PC-3 (cell line): ENCODE data around the gene GRIP2.

Experiments
- EZH2 ChIP-seq: fragments of 300-600 bp; sonication (generic); IDR thresholded peaks from one replicate; pipeline ENCODE4 v1.6.1; 2017; ENCODE audit warnings: antibody characterized with exemption, mild to moderate bottlenecking, low read length; ENCODE audit not compliant: unreplicated experiment
- EZH2phosphoT487 ChIP-seq: fragments of 300-600 bp; sonication (generic); IDR thresholded peaks from 2 replicates; pipeline ENCODE4 v1.6.1; 2018; ENCODE audit warnings: mild to moderate bottlenecking, antibody characterized with exemption, low read length, borderline replicate concordance
- TF ChIP-seq, protein P1 (sequence below): fragments of 300-600 bp; sonication (generic); conservative IDR thresholded peaks from 2 replicates; pipeline ENCODE4 v1.5.1; 2017; ENCODE audit warnings: antibody characterized with exemption, low read depth, mild to moderate bottlenecking, low read length

DNA sequence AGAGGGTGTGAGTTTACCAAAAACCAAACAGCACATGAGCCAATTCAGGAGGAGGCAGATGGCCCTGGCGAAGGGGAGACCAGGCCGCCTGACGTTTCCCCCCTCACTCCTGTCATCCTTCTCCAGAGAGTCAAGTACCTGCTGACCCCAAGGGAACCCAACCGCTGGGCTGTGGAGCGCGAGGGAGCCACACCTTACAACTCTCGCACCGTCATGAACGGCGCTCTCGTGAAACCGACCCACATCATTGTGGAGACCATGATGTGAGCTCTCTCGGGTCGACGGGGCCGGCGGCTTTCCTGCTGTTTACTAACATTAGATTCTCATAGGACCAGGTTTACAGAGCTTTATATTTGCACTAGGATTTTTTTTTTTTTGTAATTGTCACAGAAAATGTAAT, 55.4 kb downstream of the GRIP2 start:
- TF ChIP-seq EZH2, result no peak
- TF ChIP-seq, protein P1, sequence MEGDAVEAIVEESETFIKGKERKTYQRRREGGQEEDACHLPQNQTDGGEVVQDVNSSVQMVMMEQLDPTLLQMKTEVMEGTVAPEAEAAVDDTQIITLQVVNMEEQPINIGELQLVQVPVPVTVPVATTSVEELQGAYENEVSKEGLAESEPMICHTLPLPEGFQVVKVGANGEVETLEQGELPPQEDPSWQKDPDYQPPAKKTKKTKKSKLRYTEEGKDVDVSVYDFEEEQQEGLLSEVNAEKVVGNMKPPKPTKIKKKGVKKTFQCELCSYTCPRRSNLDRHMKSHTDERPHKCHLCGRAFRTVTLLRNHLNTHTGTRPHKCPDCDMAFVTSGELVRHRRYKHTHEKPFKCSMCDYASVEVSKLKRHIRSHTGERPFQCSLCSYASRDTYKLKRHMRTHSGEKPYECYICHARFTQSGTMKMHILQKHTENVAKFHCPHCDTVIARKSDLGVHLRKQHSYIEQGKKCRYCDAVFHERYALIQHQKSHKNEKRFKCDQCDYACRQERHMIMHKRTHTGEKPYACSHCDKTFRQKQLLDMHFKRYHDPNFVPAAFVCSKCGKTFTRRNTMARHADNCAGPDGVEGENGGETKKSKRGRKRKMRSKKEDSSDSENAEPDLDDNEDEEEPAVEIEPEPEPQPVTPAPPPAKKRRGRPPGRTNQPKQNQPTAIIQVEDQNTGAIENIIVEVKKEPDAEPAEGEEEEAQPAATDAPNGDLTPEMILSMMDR, result no peak
- TF ChIP-seq EZH2phosphoT487, result no peak
